Esophagus squamous epithelium (tissue), 4 donors: ENCODE data around the gene RNF175.

ENCODE experiments used
- POLR2A ChIP-seq, 4 donors: fragments of 450-650 bp; IDR thresholded peaks; one replicate each; pipeline ENCODE4 v1.6.1; 2017; ENCODE audit warnings: antibody characterized with exemption in 4 of 4, mild to moderate bottlenecking in 4 of 4, moderate library complexity in 3 of 4
- TF ChIP-seq, protein P1 (sequence below), 6 experiments: fragments of 450-650 bp in 4 of 6; fragments of 200-600 bp in 2 of 6; sonication (generic) in 2 of 6; IDR thresholded peaks; one replicate each; pipeline ENCODE4 v1.5.1; 2016 to 2019; ENCODE audit warnings: antibody characterized with exemption in 6 of 6, mild to moderate bottlenecking in 4 of 6, moderate library complexity in 4 of 6

DNA sequence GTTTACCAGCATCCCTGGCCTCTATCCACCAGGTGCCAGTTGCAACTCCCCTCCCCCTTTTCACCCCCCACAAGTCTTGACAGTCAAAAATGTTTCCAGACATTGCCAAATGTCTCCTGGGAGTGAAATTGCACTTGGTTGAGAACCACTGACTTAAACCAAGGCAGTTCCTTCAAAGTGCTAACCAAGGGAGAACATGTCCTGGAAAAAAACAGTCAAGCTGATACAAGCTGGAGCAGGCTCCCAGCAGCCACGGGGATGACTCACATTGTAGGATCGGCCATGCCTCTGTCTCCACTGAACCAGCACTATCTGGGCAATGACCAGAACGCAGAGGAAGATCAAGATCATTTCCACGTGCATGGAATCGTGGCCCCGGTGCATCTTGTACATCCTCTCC is 11.4 kb downstream of the RNF175 start:
- TF ChIP-seq, protein P1, sequence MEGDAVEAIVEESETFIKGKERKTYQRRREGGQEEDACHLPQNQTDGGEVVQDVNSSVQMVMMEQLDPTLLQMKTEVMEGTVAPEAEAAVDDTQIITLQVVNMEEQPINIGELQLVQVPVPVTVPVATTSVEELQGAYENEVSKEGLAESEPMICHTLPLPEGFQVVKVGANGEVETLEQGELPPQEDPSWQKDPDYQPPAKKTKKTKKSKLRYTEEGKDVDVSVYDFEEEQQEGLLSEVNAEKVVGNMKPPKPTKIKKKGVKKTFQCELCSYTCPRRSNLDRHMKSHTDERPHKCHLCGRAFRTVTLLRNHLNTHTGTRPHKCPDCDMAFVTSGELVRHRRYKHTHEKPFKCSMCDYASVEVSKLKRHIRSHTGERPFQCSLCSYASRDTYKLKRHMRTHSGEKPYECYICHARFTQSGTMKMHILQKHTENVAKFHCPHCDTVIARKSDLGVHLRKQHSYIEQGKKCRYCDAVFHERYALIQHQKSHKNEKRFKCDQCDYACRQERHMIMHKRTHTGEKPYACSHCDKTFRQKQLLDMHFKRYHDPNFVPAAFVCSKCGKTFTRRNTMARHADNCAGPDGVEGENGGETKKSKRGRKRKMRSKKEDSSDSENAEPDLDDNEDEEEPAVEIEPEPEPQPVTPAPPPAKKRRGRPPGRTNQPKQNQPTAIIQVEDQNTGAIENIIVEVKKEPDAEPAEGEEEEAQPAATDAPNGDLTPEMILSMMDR (IDR thresholded peaks at IDR 0.05): no peak
- no peak for TF ChIP-seq POLR2A (IDR thresholded peaks at IDR 0.05)
